Endothelial cell of umbilical vein (primary cell): ENCODE results near the gene NSMCE1. TPM values are rescaled to one million over a fixed set of nuclear protein-coding genes. Genes with fewer than 3 reads are reported as not detected.

Experiments used
- BruUV-seq: library from RNA; stranded (reverse); fragments of 400-500 nt; replicated peaks from 2 replicates; lab custom pipeline; 2021; lab: Mats Ljungman, UMichigan
- CTCF ChIA-PET: fragments of 300-600, 350-600 bp; sonication (Branson Sonifier 250); formaldehyde crosslinking; loops from one replicate; lab custom pipeline; 2021; ENCODE audit warnings: antibody characterized with exemption, inconsistent platforms; lab: Charles Lee
- POLR2A ChIA-PET: fragments of 300-600, 350-600 bp; sonication (Branson Sonifier 250); formaldehyde crosslinking; loops from one replicate; lab custom pipeline; 2021; ENCODE audit warnings: antibody characterized with exemption, inconsistent platforms; lab: Charles Lee
- DNase-seq: peaks from one replicate; pipeline ENCODE4 v3.0.0-alpha.2; 2011; ENCODE audit warnings: low read depth, low spot score
- FAIRE-seq: peaks from 2 replicates; lab custom pipeline; 2011; peaks lifted over from hg19 to GRCh38; lab: Jason Lieb, UNC
- H2AFZ ChIP-seq: 2 replicates; pipeline ENCODE4 v1.6.0; 2012; ENCODE audit warnings: low read depth, low read length, control low read depth, inconsistent platforms
- H3K27ac ChIP-seq: 2 replicates; pipeline ENCODE4 v1.5.1; 2011; ENCODE audit warnings: low read depth, mild to moderate bottlenecking, control low read depth, low read length, moderate library complexity; ENCODE audit not compliant: insufficient read depth
- H3K27me3 ChIP-seq, 2 experiments: 2 replicates each; pipeline versions ENCODE4 v1.6.0 to v1.6.1; 2011; ENCODE audit warnings: low read length in 2 of 2, mixed read lengths in 1 of 2; ENCODE audit not compliant: control insufficient read depth in 2 of 2, insufficient read depth in 2 of 2
- H3K36me3 ChIP-seq, 2 experiments: 2 replicates in 1 of 2; 3 replicates in 1 of 2; pipeline ENCODE4 v1.5.1; 2011; ENCODE audit warnings: low read length in 2 of 2, mild to moderate bottlenecking in 1 of 2, moderate library complexity in 1 of 2; ENCODE audit not compliant: control insufficient read depth in 2 of 2, insufficient read depth in 2 of 2; ENCODE audit errors: extremely low read depth in 1 of 2
- H3K4me1 ChIP-seq: 3 replicates; pipeline ENCODE4 v1.5.1; 2011; ENCODE audit warnings: mild to moderate bottlenecking, low read length; ENCODE audit not compliant: control insufficient read depth, insufficient read depth; ENCODE audit errors: extremely low read depth
- H3K4me2 ChIP-seq: 2 replicates; pipeline ENCODE4 v1.6.1; 2011; ENCODE audit warnings: low read length, control low read depth, mixed read lengths; ENCODE audit not compliant: insufficient read depth
- H3K4me3 ChIP-seq, 3 experiments: fragments of 200-600 bp in 1 of 3; sonication (generic), shearing (Covaris generic) in 1 of 3; replicated peaks in 1 of 3; 2 replicates each; pipeline ENCODE4 v1.5.1; 2011 to 2016; ENCODE audit warnings: control low read depth in 3 of 3, low read length in 3 of 3, mild to moderate bottlenecking in 2 of 3, inconsistent platforms in 1 of 3, low read depth in 1 of 3, moderate library complexity in 1 of 3; ENCODE audit not compliant: insufficient read depth in 1 of 3
- H3K79me2 ChIP-seq: 2 replicates; pipeline ENCODE4 v1.6.0; 2012; ENCODE audit warnings: low read length, inconsistent platforms; ENCODE audit not compliant: control insufficient read depth, insufficient read depth
- H3K9ac ChIP-seq: replicated peaks from 2 replicates; pipeline ENCODE3; 2011; ENCODE audit warnings: low read length, control low read depth; ENCODE audit not compliant: insufficient read depth; ENCODE audit errors: extremely low read depth
- H3K9me1 ChIP-seq: replicated peaks from 3 replicates; pipeline ENCODE4 v1.6.0; 2011; ENCODE audit warnings: mild to moderate bottlenecking, low read length; ENCODE audit not compliant: control insufficient read depth, insufficient read depth; ENCODE audit errors: extremely low read depth
- H3K9me3 ChIP-seq: replicated peaks from 2 replicates; pipeline ENCODE4 v1.5.1; 2012; ENCODE audit warnings: low read length, inconsistent platforms; ENCODE audit not compliant: control insufficient read depth, insufficient read depth
- H4K20me1 ChIP-seq: replicated peaks from 2 replicates; pipeline ENCODE3; 2011; ENCODE audit warnings: mild to moderate bottlenecking, low read length; ENCODE audit not compliant: control insufficient read depth, insufficient read depth; ENCODE audit errors: extremely low read depth
- EZH2 ChIP-seq: IDR thresholded peaks from 2 replicates; pipeline ENCODE4 v1.6.1; 2012; ENCODE audit warnings: borderline replicate concordance, low read depth, mild to moderate bottlenecking, moderate library complexity, low read length, inconsistent platforms; ENCODE audit not compliant: severe bottlenecking
- FOS ChIP-seq: IDR thresholded peaks from 2 replicates; pipeline ENCODE4 v1.6.1; 2011; ENCODE audit warnings: mild to moderate bottlenecking, low read length, moderate library complexity, borderline replicate concordance; ENCODE audit not compliant: insufficient read depth
- GATA2 ChIP-seq: IDR thresholded peaks from 2 replicates; pipeline ENCODE4 v1.7.0; 2011; ENCODE audit warnings: low read depth, mild to moderate bottlenecking, moderate library complexity, mixed read lengths, low read length; ENCODE audit not compliant: insufficient read length, insufficient read depth
- JUN ChIP-seq: IDR thresholded peaks from 2 replicates; pipeline ENCODE4 v1.6.1; 2011; ENCODE audit warnings: borderline replicate concordance, low read depth; ENCODE audit not compliant: insufficient read length, insufficient read depth
- MYC ChIP-seq: IDR thresholded peaks from one replicate; pipeline ENCODE4 v1.6.1; 2011; ENCODE audit warnings: mild to moderate bottlenecking, low read depth, low read length
- POLR2A ChIP-seq: IDR thresholded peaks from 2 replicates; pipeline ENCODE4 v1.6.1; 2012; ENCODE audit warnings: low read depth, mild to moderate bottlenecking, control low read depth, low read length
- POLR2AphosphoS5 ChIP-seq: IDR thresholded peaks from 2 replicates; pipeline ENCODE4 v1.6.1; 2012; ENCODE audit warnings: low read depth, mild to moderate bottlenecking, control low read depth, low read length, moderate library complexity; ENCODE audit not compliant: insufficient read depth
- dilution Hi-C: fragments of 300-500 bp; cut with MboI; formaldehyde crosslinking; loops from one replicate; pipeline ENCODE4 v1.15.0; 2019; ENCODE audit warnings: low sequenced_read_pairs; ENCODE audit not compliant: extremely low pct_ligation_motif_present
- intact Hi-C: fragments of 100-400 bp; cut with micrococcal nuclease; formaldehyde crosslinking; loops from one replicate; pipeline ENCODE4 v1.10.0; 2022
- polyA plus RNA-seq, 4 experiments: library from polyadenylated mRNA; depleted of rRNA in 3 of 4; stranded (reverse) in 3 of 4; unstranded in 1 of 4; fragments of >200 nt; gene quantifications; 2 replicates each; pipeline versions ENCODE4 v1.2.1 to v1.2.3, GENCODE V29; 2011 to 2012; ENCODE audit warnings: missing spikeins in 1 of 4
- total RNA-seq: library from RNA; stranded (reverse); gene quantifications from 2 replicates; pipeline ENCODE4 v1.2.3, GENCODE V29; 2021
- TF ChIP-seq, protein P1 (sequence below), 2 donors: IDR thresholded peaks; 1 replicate in 1 of 2; 2 replicates in 1 of 2; pipeline ENCODE4 v1.5.1; 2011; ENCODE audit warnings: low read length in 2 of 2, mild to moderate bottlenecking in 2 of 2, moderate library complexity in 2 of 2, control low read depth in 1 of 2, inconsistent platforms in 1 of 2, low read depth in 1 of 2; ENCODE audit not compliant: insufficient read depth in 1 of 2; ENCODE audit errors: extremely low read depth in 1 of 2
- TF ChIP-seq, protein P2 (sequence below): IDR thresholded peaks from 2 replicates; pipeline ENCODE4 v1.6.1; 2011; ENCODE audit not compliant: insufficient read depth, insufficient read length

The NSMCE1 gene
- total and polyA plus RNA-seq, 2 donors (not counting 3 experiments of a cell fraction or from before 2014, with no cell fraction given): 23.8 to 42.0 TPM

DNA sequence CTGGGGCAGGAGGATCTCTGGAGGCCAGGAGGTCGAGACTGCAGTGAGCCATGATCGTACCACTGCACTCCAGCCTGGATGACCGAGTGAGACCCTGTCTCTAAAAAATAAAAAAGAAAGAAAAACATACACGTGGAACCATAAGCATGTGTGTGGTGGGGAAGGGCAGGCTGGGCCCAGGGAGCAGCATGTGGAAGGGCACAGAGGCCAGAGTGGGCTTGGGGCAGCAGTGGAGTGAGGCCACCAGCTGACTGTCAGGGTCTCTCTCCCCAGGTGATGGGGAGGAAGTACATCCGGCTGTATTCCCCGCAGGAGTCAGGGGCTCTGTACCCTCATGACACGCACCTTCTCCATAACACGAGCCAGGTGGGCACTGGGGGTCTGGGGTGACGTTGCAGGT lies 48.5 kb downstream of the NSMCE1 start:
- no peaks in the 10 kb centered on the region for H3K9me3 ChIP-seq
- intact Hi-C loops (no loop called here), dilution Hi-C loops (no loop called here)
- no peaks in the 10 kb centered on the region for H3K4me1 ChIP-seq
- peaks cover 0 to 4% of the 10 kb centered on the region in 2 experiments for H3K36me3 ChIP-seq
- H3K79me2 ChIP-seq: no peaks in the 10 kb centered on the region
- H3K4me3 ChIP-seq: no peak overlapping the region
- BruUV-seq: no TSS peak
- POLR2A ChIA-PET: interaction anchor here (0.8 kb wide), 1 partner anchor 16 kb away, joined by 4 read pairs; no protein-coding TSS in a partner anchor
- no peak overlapping the region for H2AFZ ChIP-seq
- no peak overlapping the region for H3K9ac ChIP-seq
- FAIRE-seq: no peak
- H3K9me1 ChIP-seq: no peaks in the 10 kb centered on the region
- TF ChIP-seq, protein P1, sequence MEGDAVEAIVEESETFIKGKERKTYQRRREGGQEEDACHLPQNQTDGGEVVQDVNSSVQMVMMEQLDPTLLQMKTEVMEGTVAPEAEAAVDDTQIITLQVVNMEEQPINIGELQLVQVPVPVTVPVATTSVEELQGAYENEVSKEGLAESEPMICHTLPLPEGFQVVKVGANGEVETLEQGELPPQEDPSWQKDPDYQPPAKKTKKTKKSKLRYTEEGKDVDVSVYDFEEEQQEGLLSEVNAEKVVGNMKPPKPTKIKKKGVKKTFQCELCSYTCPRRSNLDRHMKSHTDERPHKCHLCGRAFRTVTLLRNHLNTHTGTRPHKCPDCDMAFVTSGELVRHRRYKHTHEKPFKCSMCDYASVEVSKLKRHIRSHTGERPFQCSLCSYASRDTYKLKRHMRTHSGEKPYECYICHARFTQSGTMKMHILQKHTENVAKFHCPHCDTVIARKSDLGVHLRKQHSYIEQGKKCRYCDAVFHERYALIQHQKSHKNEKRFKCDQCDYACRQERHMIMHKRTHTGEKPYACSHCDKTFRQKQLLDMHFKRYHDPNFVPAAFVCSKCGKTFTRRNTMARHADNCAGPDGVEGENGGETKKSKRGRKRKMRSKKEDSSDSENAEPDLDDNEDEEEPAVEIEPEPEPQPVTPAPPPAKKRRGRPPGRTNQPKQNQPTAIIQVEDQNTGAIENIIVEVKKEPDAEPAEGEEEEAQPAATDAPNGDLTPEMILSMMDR (IDR thresholded peaks at IDR 0.05; ENCODE audit: extremely low read depth in 1 of 2, insufficient read depth in 1 of 2, low read depth in 1 of 2, low read length in 2 of 2): no peak
- TF ChIP-seq MYC (no peak), POLR2A (no peak), GATA2 (no peak), FOS (no peak), POLR2AphosphoS5 (no peak), JUN (no peak), EZH2 (no peak)
- TF ChIP-seq, protein P2, sequence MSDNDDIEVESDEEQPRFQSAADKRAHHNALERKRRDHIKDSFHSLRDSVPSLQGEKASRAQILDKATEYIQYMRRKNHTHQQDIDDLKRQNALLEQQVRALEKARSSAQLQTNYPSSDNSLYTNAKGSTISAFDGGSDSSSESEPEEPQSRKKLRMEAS: no peak
- H3K27ac ChIP-seq: no peak overlapping the region
- DNase-seq: no peak
- H3K4me2 ChIP-seq: no peak overlapping the region
- no peaks in the 10 kb centered on the region for H3K27me3 ChIP-seq
- no peaks in the 10 kb centered on the region for H4K20me1 ChIP-seq
- CTCF ChIA-PET: interaction anchor here (1.3 kb wide), 1 partner anchor 147 kb away, joined by 3 read pairs; no protein-coding TSS in a partner anchor
